Measurements from ENCODE around the gene C11orf54. TPM values are rescaled to one million over a fixed set of nuclear protein-coding genes. Genes with fewer than 3 reads are reported as not detected.

C11orf54 gene
- polyA plus RNA-seq, 1 donor (not counting 4 experiments of a cell fraction or from before 2014, with no cell fraction given): 11.9 TPM

DNA sequence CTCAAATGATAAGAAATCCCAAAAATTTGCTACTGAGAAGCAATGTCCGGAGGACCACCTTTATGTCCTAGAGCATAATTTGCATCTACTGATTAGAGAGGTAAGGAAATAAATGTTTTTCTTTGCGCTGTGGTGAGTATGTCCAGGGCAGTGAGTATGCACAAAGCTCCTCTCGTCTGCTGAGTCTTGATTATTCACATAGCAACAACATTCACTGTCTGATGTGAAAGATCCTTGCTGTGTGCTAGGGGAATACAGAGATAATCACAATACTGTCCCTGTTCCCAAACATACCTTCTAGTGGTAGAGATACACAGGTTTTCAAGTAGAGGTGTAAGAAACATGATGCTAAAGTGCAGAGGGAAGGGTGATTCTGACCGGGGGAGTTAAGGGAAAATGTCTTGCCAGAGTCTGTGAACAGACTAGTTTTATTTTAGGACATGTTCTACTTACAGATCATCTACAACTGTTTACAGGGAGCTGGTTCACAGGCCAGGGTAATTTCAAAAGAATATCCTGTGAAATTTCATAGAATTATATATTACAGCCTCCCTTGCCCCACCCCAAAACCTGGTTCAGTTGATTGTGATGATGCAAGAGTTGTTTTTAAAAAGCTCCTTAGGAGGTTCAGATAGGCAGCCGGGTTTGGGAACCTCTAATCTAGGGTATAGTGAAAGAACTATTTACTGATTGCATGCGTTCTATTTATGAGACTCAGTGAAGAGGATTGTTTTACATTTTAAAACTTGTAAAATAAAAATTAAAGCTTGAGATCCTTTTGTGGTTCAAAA is 55.2 kb downstream of the C11orf54 start:
- H3K27ac ChIP-seq (ENCODE audit: control insufficient read depth, insufficient read depth, low read length): no peak overlapping the region
- no peak overlapping the region for H3K4me2 ChIP-seq (ENCODE audit: control insufficient read depth, extremely low read depth, insufficient read depth, low read depth, low read length)
- peaks cover 20 to 30% of the 10 kb centered on the region in 2 experiments for H3K36me3 ChIP-seq (ENCODE audit: control insufficient read depth in 2 of 2, extremely low read depth in 1 of 2, insufficient read depth in 2 of 2, low read length in 2 of 2)
- FAIRE-seq (peak; percentile 64), DNase-seq (ENCODE audit: low read depth, low spot score) (no peak)
- no peaks in the 10 kb centered on the region for H4K20me1 ChIP-seq (ENCODE audit: control insufficient read depth, extremely low read depth, insufficient read depth, low read length)
- no peak overlapping the region for H2AFZ ChIP-seq (ENCODE audit: control insufficient read depth, low read length)
- no peak overlapping the region for H3K4me3 ChIP-seq (ENCODE audit: control insufficient read depth in 2 of 3, extremely low read depth in 1 of 3, insufficient read depth in 2 of 3, low read depth in 1 of 3, low read length in 3 of 3)
- no peak for TF ChIP-seq EZH2 (IDR thresholded peaks at IDR 0.05; ENCODE audit: low read length)
- H3K9me3 ChIP-seq (ENCODE audit: control insufficient read depth, low read depth, low read length): no peaks in the 10 kb centered on the region
- H3K9me1 ChIP-seq (ENCODE audit: control insufficient read depth, extremely low read depth, insufficient read depth, low read length): no peaks in the 10 kb centered on the region
- peaks cover 7% of the 10 kb centered on the region for H3K79me2 ChIP-seq (ENCODE audit: control insufficient read depth, insufficient read depth, low read length)
- no peaks in the 10 kb centered on the region for H3K4me1 ChIP-seq (ENCODE audit: control insufficient read depth, extremely low read depth, insufficient read depth, low read length)
- no peaks in the 10 kb centered on the region for H3K27me3 ChIP-seq (ENCODE audit: control insufficient read depth, extremely low read depth, insufficient read depth, low read length)
- dilution Hi-C loops (cut with MboI; ENCODE audit: extremely low pct_ligation_motif_present, low sequenced_read_pairs): no loop called here
- no peak overlapping the region for H3K9ac ChIP-seq (ENCODE audit: control insufficient read depth, extremely low read depth, insufficient read depth, low read length)

DNA sequence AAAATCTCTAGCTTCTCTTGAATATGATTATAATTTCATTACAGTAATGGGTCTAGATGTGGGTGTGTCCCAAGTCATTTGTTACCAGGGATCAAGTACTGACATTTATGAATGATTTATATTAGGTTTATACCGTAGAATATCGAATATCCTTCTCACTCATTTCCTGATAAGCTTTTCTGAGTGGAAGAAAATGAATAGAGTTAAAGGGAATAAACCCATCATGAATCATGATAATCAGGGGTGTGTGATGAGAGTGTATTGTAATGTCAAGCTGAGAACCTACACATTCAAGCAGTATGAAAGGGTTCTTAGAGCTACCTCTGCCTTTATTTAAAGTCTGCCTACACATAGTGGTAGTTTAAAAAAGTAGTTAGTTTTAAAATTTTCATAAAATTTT is 59.9 kb downstream of the C11orf54 start:
- Histone ChIP-seq H3K4me1 (ENCODE audit: control insufficient read depth, extremely low read depth, insufficient read depth, low read length) (no peaks in the 10 kb centered on the region), H3K4me2 (ENCODE audit: control insufficient read depth, extremely low read depth, insufficient read depth, low read depth, low read length) (no peak overlapping the region), H3K9me1 (ENCODE audit: control insufficient read depth, extremely low read depth, insufficient read depth, low read length) (no peaks in the 10 kb centered on the region), H3K9ac (ENCODE audit: control insufficient read depth, extremely low read depth, insufficient read depth, low read length) (no peak overlapping the region), H4K20me1 (ENCODE audit: control insufficient read depth, extremely low read depth, insufficient read depth, low read length) (no peaks in the 10 kb centered on the region), H2AFZ (ENCODE audit: control insufficient read depth, low read length) (no peak overlapping the region), H3K36me3 (ENCODE audit: control insufficient read depth in 2 of 2, extremely low read depth in 1 of 2, insufficient read depth in 2 of 2, low read length in 2 of 2) (peaks cover 27 to 30% of the 10 kb centered on the region in 2 experiments), H3K27me3 (ENCODE audit: control insufficient read depth, extremely low read depth, insufficient read depth, low read length) (no peaks in the 10 kb centered on the region), H3K9me3 (ENCODE audit: control insufficient read depth, low read depth, low read length) (no peaks in the 10 kb centered on the region), H3K27ac (ENCODE audit: control insufficient read depth, insufficient read depth, low read length) (no peak overlapping the region), H3K4me3 (ENCODE audit: control insufficient read depth in 2 of 3, extremely low read depth in 1 of 3, insufficient read depth in 2 of 3, low read depth in 1 of 3, low read length in 3 of 3) (no peak overlapping the region), H3K79me2 (ENCODE audit: control insufficient read depth, insufficient read depth, low read length) (peaks cover 9% of the 10 kb centered on the region)
- DNase-seq (ENCODE audit: low read depth, low spot score): no peak
- TF ChIP-seq, protein P1, sequence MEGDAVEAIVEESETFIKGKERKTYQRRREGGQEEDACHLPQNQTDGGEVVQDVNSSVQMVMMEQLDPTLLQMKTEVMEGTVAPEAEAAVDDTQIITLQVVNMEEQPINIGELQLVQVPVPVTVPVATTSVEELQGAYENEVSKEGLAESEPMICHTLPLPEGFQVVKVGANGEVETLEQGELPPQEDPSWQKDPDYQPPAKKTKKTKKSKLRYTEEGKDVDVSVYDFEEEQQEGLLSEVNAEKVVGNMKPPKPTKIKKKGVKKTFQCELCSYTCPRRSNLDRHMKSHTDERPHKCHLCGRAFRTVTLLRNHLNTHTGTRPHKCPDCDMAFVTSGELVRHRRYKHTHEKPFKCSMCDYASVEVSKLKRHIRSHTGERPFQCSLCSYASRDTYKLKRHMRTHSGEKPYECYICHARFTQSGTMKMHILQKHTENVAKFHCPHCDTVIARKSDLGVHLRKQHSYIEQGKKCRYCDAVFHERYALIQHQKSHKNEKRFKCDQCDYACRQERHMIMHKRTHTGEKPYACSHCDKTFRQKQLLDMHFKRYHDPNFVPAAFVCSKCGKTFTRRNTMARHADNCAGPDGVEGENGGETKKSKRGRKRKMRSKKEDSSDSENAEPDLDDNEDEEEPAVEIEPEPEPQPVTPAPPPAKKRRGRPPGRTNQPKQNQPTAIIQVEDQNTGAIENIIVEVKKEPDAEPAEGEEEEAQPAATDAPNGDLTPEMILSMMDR (optimal IDR thresholded peaks at IDR 0.05 in 1 of 3, IDR thresholded peaks at IDR 0.05 in 1 of 3, conservative IDR thresholded peaks at IDR 0.05 in 1 of 3; ENCODE audit: extremely low read depth in 1 of 3, insufficient read depth in 2 of 3, low read length in 3 of 3): no peak
- TF ChIP-seq EZH2 (IDR thresholded peaks at IDR 0.05; ENCODE audit: low read length): no peak
- FAIRE-seq: no peak
- dilution Hi-C loops (cut with MboI; ENCODE audit: extremely low pct_ligation_motif_present, low sequenced_read_pairs): no loop called here

Measured in keratinocyte (primary cell).